Esophagus squamous epithelium (tissue), 4 donors: Measurements from ENCODE around the gene CLCN2.

Experiments used
- POLR2A ChIP-seq, 4 donors: fragments of 450-650 bp; IDR thresholded peaks; one replicate each; pipeline ENCODE4 v1.6.1; 2017; ENCODE audit warnings: antibody characterized with exemption in 4 of 4, mild to moderate bottlenecking in 4 of 4, moderate library complexity in 3 of 4
- TF ChIP-seq, protein P1 (sequence below), 6 experiments: fragments of 450-650 bp in 4 of 6; fragments of 200-600 bp in 2 of 6; sonication (generic) in 2 of 6; IDR thresholded peaks; one replicate each; pipeline ENCODE4 v1.5.1; 2016 to 2019; ENCODE audit warnings: antibody characterized with exemption in 6 of 6, mild to moderate bottlenecking in 4 of 6, moderate library complexity in 4 of 6

DNA sequence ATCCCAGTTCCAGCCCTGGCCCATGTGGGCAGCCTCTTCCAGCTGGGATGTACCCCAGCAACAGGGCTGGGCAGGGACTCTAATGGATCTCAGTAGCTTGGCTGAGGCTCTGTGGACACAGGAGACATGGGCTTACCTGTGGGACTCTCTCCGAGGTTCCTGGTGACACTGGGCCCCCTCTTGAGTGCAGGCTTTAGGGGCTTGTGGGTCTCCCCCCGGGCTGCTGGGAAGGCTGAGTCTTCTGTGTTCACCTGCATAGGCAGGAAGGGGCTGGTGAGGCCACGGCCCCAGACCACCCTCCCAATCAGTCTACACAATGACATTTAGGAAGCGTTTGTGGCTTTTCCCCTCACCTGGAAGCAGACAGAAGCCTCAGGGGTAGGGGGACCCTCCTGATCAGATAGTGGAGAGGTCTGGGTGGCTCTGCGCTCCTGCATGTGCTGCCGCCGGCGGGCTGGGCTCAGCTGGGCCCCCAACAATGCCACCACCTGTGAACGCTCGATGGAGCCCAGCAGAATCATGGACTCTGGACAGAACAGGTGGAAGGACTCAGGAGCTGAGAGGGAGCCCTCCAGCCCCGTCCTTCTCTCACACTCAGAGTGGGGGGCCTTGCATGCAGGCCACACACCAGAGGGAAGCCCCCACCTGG, 8.4 kb downstream of the CLCN2 start:
- TF ChIP-seq, protein P1, sequence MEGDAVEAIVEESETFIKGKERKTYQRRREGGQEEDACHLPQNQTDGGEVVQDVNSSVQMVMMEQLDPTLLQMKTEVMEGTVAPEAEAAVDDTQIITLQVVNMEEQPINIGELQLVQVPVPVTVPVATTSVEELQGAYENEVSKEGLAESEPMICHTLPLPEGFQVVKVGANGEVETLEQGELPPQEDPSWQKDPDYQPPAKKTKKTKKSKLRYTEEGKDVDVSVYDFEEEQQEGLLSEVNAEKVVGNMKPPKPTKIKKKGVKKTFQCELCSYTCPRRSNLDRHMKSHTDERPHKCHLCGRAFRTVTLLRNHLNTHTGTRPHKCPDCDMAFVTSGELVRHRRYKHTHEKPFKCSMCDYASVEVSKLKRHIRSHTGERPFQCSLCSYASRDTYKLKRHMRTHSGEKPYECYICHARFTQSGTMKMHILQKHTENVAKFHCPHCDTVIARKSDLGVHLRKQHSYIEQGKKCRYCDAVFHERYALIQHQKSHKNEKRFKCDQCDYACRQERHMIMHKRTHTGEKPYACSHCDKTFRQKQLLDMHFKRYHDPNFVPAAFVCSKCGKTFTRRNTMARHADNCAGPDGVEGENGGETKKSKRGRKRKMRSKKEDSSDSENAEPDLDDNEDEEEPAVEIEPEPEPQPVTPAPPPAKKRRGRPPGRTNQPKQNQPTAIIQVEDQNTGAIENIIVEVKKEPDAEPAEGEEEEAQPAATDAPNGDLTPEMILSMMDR (IDR thresholded peaks at IDR 0.05), result no peak
- TF ChIP-seq POLR2A (IDR thresholded peaks at IDR 0.05), result no peak
